ENCODE results near the gene LRCH3. TPM values are rescaled to one million over a fixed set of nuclear protein-coding genes. Genes with fewer than 3 reads are reported as not detected.
A peak's percentile ranks its signal among the peaks of the same experiment; 100 is the strongest.

LRCH3 gene
- total RNA-seq, 2 donors from 2014 or later, result 26.7 to 29.0 TPM

DNA sequence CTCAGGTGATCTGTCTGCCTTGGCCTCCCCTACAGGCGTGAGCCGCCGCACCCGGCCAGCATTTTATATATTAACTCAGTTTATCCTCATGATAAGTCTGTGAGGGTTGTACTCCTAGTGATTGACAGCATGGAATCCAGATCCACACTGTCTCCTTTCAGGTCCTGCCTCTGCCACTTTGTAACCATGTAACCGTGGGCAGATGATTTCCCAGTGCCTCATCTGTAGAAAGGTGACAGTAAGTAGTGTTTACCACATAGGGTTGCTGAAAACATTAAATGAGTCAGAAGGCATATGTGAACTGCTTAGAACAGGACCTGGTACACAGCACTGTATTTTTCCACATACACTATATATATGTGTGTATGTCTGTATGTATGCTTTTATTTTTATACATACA, 38.9 kb upstream of the LRCH3 start:
- H3K4me3 ChIP-seq, result no peak overlapping the region
- H3K27me3 ChIP-seq, result no peaks in the 10 kb centered on the region
- H3K9me3 ChIP-seq, result no peaks in the 10 kb centered on the region
- H3K4me1 ChIP-seq, result peaks cover 31% of the 10 kb centered on the region
- 65 to 77% methylated on average over 5 of the region's 5 CpGs for WGBS, 2 donors
- no peak for DNase-seq
- H3K27ac ChIP-seq, result peak overlapping the region in 1 of 4 donors; percentile 92
- intact Hi-C loops (cut with DNase I), result no loop called here
- no peak for TF ChIP-seq POLR2A (IDR thresholded peaks at IDR 0.05)
- TF ChIP-seq, protein P1, sequence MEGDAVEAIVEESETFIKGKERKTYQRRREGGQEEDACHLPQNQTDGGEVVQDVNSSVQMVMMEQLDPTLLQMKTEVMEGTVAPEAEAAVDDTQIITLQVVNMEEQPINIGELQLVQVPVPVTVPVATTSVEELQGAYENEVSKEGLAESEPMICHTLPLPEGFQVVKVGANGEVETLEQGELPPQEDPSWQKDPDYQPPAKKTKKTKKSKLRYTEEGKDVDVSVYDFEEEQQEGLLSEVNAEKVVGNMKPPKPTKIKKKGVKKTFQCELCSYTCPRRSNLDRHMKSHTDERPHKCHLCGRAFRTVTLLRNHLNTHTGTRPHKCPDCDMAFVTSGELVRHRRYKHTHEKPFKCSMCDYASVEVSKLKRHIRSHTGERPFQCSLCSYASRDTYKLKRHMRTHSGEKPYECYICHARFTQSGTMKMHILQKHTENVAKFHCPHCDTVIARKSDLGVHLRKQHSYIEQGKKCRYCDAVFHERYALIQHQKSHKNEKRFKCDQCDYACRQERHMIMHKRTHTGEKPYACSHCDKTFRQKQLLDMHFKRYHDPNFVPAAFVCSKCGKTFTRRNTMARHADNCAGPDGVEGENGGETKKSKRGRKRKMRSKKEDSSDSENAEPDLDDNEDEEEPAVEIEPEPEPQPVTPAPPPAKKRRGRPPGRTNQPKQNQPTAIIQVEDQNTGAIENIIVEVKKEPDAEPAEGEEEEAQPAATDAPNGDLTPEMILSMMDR (IDR thresholded peaks at IDR 0.05), result no peak
- no peak for ATAC-seq
- H3K36me3 ChIP-seq (replicated peaks in 1 of 2; ENCODE audit: insufficient read depth in 1 of 2, low read depth in 2 of 2), result no peaks in the 10 kb centered on the region

DNA sequence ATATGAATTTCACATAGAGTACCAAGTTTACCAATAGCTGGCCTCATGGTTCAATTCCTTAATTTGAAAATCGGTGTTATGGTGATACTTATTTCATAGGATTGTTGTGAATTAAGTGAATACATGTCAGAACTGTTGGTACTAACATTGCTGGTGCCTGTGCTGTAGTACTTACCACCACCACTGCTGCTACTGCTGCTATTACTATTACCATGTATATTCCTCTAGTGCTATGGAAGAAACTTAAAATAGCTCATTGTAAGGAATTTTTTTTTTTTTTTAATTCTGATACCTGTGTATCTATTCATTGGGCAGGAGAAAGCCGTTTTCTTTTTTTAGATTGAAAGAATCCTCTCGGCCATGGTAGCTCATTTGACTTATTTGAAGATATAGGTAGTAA, 37.8 kb upstream of the LRCH3 start:
- ATAC-seq (no peak), DNase-seq (no peak)
- Histone ChIP-seq H3K27me3 (no peaks in the 10 kb centered on the region), H3K36me3 (replicated peaks in 1 of 2; ENCODE audit: insufficient read depth in 1 of 2, low read depth in 2 of 2) (no peaks in the 10 kb centered on the region), H3K27ac (no peak overlapping the region), H3K9me3 (no peaks in the 10 kb centered on the region), H3K4me3 (no peak overlapping the region), H3K4me1 (peaks cover 23% of the 10 kb centered on the region)
- WGBS, 2 donors, result 84 to 86% methylated on average over 3 of the region's 3 CpGs
- TF ChIP-seq, protein P1 (IDR thresholded peaks at IDR 0.05), result peak in 1 of 7 experiments; percentile 14
- no peak for TF ChIP-seq POLR2A (IDR thresholded peaks at IDR 0.05)
- intact Hi-C loops (cut with DNase I), result no loop called here

DNA sequence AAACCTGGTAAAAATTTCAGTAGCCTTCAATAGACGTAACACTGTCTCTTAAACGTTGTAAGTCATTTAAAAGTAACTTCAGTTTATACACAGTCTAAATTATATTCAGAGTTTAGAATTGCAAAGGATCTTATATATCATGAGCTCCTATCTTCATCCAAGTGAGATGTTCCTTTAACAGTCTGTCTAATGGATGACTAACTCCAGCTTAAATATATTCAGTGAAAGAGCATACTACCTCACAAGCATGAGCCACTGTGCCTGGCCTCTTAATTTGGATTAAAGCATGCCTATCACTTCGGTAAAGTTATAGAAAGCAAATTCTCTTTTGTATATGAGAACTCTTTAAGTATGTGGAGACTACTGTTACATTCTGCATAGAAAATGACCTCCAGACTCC, 34.4 kb upstream of the LRCH3 start:
- TF ChIP-seq POLR2A (IDR thresholded peaks at IDR 0.05), result no peak
- TF ChIP-seq, protein P1 (IDR thresholded peaks at IDR 0.05), result no peak
- 71 to 72% methylated on average over 3 of the region's 3 CpGs for WGBS, 2 donors
- no peaks in the 10 kb centered on the region for H3K27me3 ChIP-seq
- DNase-seq, result no peak
- H3K4me1 ChIP-seq, result peaks cover 13% of the 10 kb centered on the region
- no peaks in the 10 kb centered on the region for H3K9me3 ChIP-seq
- ATAC-seq, result no peak
- H3K4me3 ChIP-seq, result no peak overlapping the region
- H3K36me3 ChIP-seq (replicated peaks in 1 of 2; ENCODE audit: insufficient read depth in 1 of 2, low read depth in 2 of 2), result peaks cover 0 to 2% of the 10 kb centered on the region in 2 donors
- H3K27ac ChIP-seq, result no peak overlapping the region
- intact Hi-C loops (cut with DNase I), result no loop called here

DNA sequence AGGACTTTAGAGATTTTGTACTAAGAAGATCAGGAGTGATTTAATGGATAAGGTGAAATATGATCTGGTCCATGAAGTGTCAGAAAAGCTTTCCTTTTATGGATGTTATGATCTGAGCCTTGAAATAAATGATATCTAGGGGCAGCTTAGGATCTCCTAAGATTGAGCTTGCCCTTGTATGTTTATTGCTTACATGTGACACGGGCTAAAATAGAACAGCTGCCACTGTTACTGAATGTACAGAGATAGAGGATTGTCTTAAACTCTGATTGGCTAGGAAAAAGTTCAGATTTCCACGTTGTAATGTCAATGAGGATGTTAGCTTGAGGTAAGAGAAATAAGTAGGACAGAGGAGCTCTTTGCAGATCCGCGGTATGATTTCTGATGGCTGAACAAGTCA, 32.5 kb upstream of the LRCH3 start:
- no peak for ATAC-seq
- WGBS, 2 donors, result 85 to 87% methylated on average over 4 of the region's 4 CpGs
- intact Hi-C loops (cut with DNase I), result no loop called here
- no peak overlapping the region for H3K27ac ChIP-seq
- peaks cover 0 to 4% of the 10 kb centered on the region in 2 donors for H3K36me3 ChIP-seq (replicated peaks in 1 of 2; ENCODE audit: insufficient read depth in 1 of 2, low read depth in 2 of 2)
- H3K27me3 ChIP-seq, result no peaks in the 10 kb centered on the region
- no peaks in the 10 kb centered on the region for H3K4me1 ChIP-seq
- no peak for DNase-seq
- TF ChIP-seq, protein P1 (IDR thresholded peaks at IDR 0.05), result no peak
- no peak for TF ChIP-seq POLR2A (IDR thresholded peaks at IDR 0.05)
- H3K4me3 ChIP-seq, result no peak overlapping the region
- no peaks in the 10 kb centered on the region for H3K9me3 ChIP-seq

DNA sequence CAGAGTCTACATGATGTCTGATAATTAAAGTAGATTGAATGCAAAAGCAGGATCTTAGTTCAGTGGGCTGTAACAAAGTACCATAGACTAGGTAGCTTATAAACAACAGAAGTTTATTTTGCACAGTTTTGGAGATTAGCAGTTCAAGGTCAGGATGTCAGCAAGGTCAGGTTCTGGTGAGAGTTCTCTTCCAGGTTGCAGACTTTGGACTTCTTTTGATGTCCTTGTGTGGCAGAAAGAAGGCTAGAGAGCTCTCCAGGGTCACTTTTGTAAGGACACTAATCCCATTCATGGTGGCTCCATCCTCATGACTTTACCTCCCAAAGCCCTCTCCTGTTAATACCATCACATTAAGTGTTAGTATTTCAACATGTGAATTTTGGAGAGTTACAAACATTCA, 29.3 kb upstream of the LRCH3 start:
- H3K9me3 ChIP-seq, result no peaks in the 10 kb centered on the region
- H3K27me3 ChIP-seq, result no peaks in the 10 kb centered on the region
- H3K36me3 ChIP-seq (replicated peaks in 1 of 2; ENCODE audit: insufficient read depth in 1 of 2, low read depth in 2 of 2), result peaks cover 0 to 4% of the 10 kb centered on the region in 2 donors
- intact Hi-C loops (cut with DNase I), result no loop called here
- ATAC-seq, result no peak
- H3K4me3 ChIP-seq, result no peak overlapping the region
- H3K4me1 ChIP-seq, result no peaks in the 10 kb centered on the region
- H3K27ac ChIP-seq, result no peak overlapping the region
- DNase-seq, result no peak
- TF ChIP-seq, protein P1 (IDR thresholded peaks at IDR 0.05), result no peak
- TF ChIP-seq POLR2A (IDR thresholded peaks at IDR 0.05), result no peak
